Liver (tissue), 3 donors: ENCODE measurements around the gene LDLRAD1.

Experiments
- CTCF ChIP-seq: fragments of 150-350 bp; IDR thresholded peaks from 2 replicates; pipeline ENCODE4 v1.5.1; 2017; ENCODE audit warnings: improper control_type of control experiment, low read depth, low read length; ENCODE audit not compliant: missing input control
- MAX ChIP-seq: IDR thresholded peaks from 2 replicates; pipeline ENCODE4 v1.6.1; 2016; ENCODE audit warnings: antibody characterized with exemption
- RXRA ChIP-seq, 2 donors: IDR thresholded peaks; 2 replicates each; pipeline ENCODE4 v1.6.1; 2017 to 2018; ENCODE audit warnings: antibody characterized with exemption in 2 of 2, mild to moderate bottlenecking in 1 of 2
- SP1 ChIP-seq: IDR thresholded peaks from 2 replicates; pipeline ENCODE4 v1.6.1; 2018; ENCODE audit warnings: antibody characterized with exemption, mild to moderate bottlenecking
- TAF1 ChIP-seq: conservative IDR thresholded peaks from 2 replicates; pipeline ENCODE4 v1.6.1; 2016; ENCODE audit warnings: antibody characterized with exemption, mild to moderate bottlenecking
- TF ChIP-seq, protein P1 (sequence below): IDR thresholded peaks from 2 replicates; pipeline ENCODE4 v1.6.1; 2016; ENCODE audit warnings: antibody characterized with exemption, mild to moderate bottlenecking
- donor health status: healthy.
- donor health status: healthy.

- no peak for TF ChIP-seq CTCF
- no peak for TF ChIP-seq SP1
- TF ChIP-seq, protein P1, sequence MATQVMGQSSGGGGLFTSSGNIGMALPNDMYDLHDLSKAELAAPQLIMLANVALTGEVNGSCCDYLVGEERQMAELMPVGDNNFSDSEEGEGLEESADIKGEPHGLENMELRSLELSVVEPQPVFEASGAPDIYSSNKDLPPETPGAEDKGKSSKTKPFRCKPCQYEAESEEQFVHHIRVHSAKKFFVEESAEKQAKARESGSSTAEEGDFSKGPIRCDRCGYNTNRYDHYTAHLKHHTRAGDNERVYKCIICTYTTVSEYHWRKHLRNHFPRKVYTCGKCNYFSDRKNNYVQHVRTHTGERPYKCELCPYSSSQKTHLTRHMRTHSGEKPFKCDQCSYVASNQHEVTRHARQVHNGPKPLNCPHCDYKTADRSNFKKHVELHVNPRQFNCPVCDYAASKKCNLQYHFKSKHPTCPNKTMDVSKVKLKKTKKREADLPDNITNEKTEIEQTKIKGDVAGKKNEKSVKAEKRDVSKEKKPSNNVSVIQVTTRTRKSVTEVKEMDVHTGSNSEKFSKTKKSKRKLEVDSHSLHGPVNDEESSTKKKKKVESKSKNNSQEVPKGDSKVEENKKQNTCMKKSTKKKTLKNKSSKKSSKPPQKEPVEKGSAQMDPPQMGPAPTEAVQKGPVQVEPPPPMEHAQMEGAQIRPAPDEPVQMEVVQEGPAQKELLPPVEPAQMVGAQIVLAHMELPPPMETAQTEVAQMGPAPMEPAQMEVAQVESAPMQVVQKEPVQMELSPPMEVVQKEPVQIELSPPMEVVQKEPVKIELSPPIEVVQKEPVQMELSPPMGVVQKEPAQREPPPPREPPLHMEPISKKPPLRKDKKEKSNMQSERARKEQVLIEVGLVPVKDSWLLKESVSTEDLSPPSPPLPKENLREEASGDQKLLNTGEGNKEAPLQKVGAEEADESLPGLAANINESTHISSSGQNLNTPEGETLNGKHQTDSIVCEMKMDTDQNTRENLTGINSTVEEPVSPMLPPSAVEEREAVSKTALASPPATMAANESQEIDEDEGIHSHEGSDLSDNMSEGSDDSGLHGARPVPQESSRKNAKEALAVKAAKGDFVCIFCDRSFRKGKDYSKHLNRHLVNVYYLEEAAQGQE: no peak
- no peak for TF ChIP-seq MAX
- TF ChIP-seq TAF1: no peak
- no peak for TF ChIP-seq RXRA (IDR thresholded peaks at IDR 0.05)
Measured at GRCh38 chr1:54003249-54003646, 14.7 kb downstream of the LDLRAD1 start.
